Stimulated activated CD4-positive, alpha-beta T cell treated with anti-CD3 and anti-CD28 coated beads, Interleukin-1b, Interleukin-23, amount 100 ng/mL, for 1 hour (primary cell): Measurements from ENCODE around the gene WNK4.
A peak's percentile ranks its signal among the peaks of the same experiment; 100 is the strongest.
"Not testable (repeated sequence)": the region's sequence is repeated elsewhere in the genome, so short reads cannot be mapped to it uniquely, and the experiment has no call there.

ENCODE experiments used
- DNase-seq, 2 donors: peaks; one replicate each; pipeline ENCODE4 v3.0.0-alpha.2; 2020; ENCODE audit warnings: low read depth in 2 of 2

Gene WNK4

GRCh38 chr17:42779936-42780850 is at the start of gene WNK4:
Gene WNK4, plus strand, starts transcription at chr17:42780610. Its CDS starts 89 bp downstream, at chr17:42780699.
- no peak for DNase-seq

- DNase-seq: no peak
Observed at GRCh38 chr17:42740699-42741098, 39.7 kb upstream of the WNK4 start.

GRCh38 chr17:42742916-42743315 is 37.5 kb upstream of the WNK4 start:
- not testable (repeated sequence) for DNase-seq

- DNase-seq: no peak
Observed at GRCh38 chr17:42743595-42744282, 36.7 kb upstream of the WNK4 start.

- peak; percentile 26 to 64 for DNase-seq
Observed at GRCh38 chr17:42744283-42744805, 36.1 kb upstream of the WNK4 start.

GRCh38 chr17:42744806-42745617 is 35.4 kb upstream of the WNK4 start, which contains the start of gene EZH1:
Gene EZH1, minus strand, starts transcription at chr17:42745040. Its CDS starts 16,099 bp downstream, at chr17:42728941.
- DNase-seq: peak; percentile 82 to 85

- no peak for DNase-seq
Observed at GRCh38 chr17:42748202-42748907, 32.1 kb upstream of the WNK4 start.

- DNase-seq: no peak
Observed at GRCh38 chr17:42748908-42749798, 31.3 kb upstream of the WNK4 start.

- no peak for DNase-seq
Observed at GRCh38 chr17:42750739-42751344, 29.6 kb upstream of the WNK4 start.

GRCh38 chr17:42751628-42752027 is 28.8 kb upstream of the WNK4 start:
- no peak for DNase-seq

GRCh38 chr17:42754782-42755181 is 25.6 kb upstream of the WNK4 start:
- DNase-seq: no peak

- no peak for DNase-seq
Observed at GRCh38 chr17:42759982-42760651, 20.3 kb upstream of the WNK4 start.

GRCh38 chr17:42760652-42761581 is 19.5 kb upstream of the WNK4 start, which contains the start of gene RAMP2:
Gene RAMP2, plus strand, starts transcription at chr17:42761227. Its CDS starts 35 bp downstream, at chr17:42761262.
- no peak for DNase-seq

GRCh38 chr17:42761638-42762037 is 18.8 kb upstream of the WNK4 start:
- DNase-seq: no peak

GRCh38 chr17:42766124-42766523 is 14.3 kb upstream of the WNK4 start:
- DNase-seq: no peak

GRCh38 chr17:42767512-42767911 is 12.9 kb upstream of the WNK4 start:
- no peak for DNase-seq

- DNase-seq: not testable (repeated sequence)
Observed at GRCh38 chr17:42768006-42768405, 12.4 kb upstream of the WNK4 start.

- not testable (repeated sequence) for DNase-seq
Observed at GRCh38 chr17:42769964-42770363, 10.4 kb upstream of the WNK4 start.
